Keratinocyte (primary cell): Measurements from ENCODE around the gene PACS2. TPM values are rescaled to one million over a fixed set of nuclear protein-coding genes. Genes with fewer than 3 reads are reported as not detected.
A peak's percentile ranks its signal among the peaks of the same experiment; 100 is the strongest.

Experiments used
- DNase-seq: peaks from one replicate; pipeline ENCODE4 v3.0.0-alpha.2; 2011; ENCODE audit warnings: low read depth, missing footprints, low spot score
- FAIRE-seq: peaks from 2 replicates; lab custom pipeline; 2011; peaks lifted over from hg19 to GRCh38; lab: Jason Lieb, UNC
- H2AFZ ChIP-seq: 2 replicates; pipeline ENCODE4 v1.6.0; 2012; ENCODE audit warnings: low read length, control low read depth, inconsistent platforms; ENCODE audit not compliant: control insufficient read depth
- H3K27ac ChIP-seq: 2 replicates; pipeline ENCODE4 v1.5.1; 2011; ENCODE audit warnings: low read length; ENCODE audit not compliant: control insufficient read depth, insufficient read depth
- H3K27me3 ChIP-seq: 3 replicates; pipeline ENCODE4 v1.6.0; 2011; ENCODE audit warnings: low read length; ENCODE audit not compliant: control insufficient read depth, insufficient read depth; ENCODE audit errors: extremely low read depth
- H3K36me3 ChIP-seq, 2 experiments: 2 replicates in 1 of 2; 3 replicates in 1 of 2; pipeline ENCODE4 v1.5.1; 2011; ENCODE audit warnings: low read length in 2 of 2, mild to moderate bottlenecking in 1 of 2; ENCODE audit not compliant: control insufficient read depth in 2 of 2, insufficient read depth in 2 of 2; ENCODE audit errors: extremely low read depth in 1 of 2
- H3K4me1 ChIP-seq: 3 replicates; pipeline ENCODE4 v1.5.1; 2011; ENCODE audit warnings: low read length; ENCODE audit not compliant: control insufficient read depth, insufficient read depth; ENCODE audit errors: extremely low read depth
- H3K4me2 ChIP-seq: 3 replicates; pipeline ENCODE4 v1.6.0; 2011; ENCODE audit warnings: low read depth, low read length; ENCODE audit not compliant: control insufficient read depth, insufficient read depth; ENCODE audit errors: extremely low read depth
- H3K4me3 ChIP-seq, 3 experiments: fragments of 200-600 bp in 1 of 3; sonication (generic) in 1 of 3; 2 replicates in 2 of 3; 3 replicates in 1 of 3; pipeline ENCODE4 v1.5.1; 2011 to 2016; ENCODE audit warnings: low read length in 3 of 3, mild to moderate bottlenecking in 3 of 3, control low read depth in 2 of 3, inconsistent platforms in 1 of 3, low read depth in 1 of 3, mixed read lengths in 1 of 3, mixed run types in 1 of 3, moderate library complexity in 1 of 3; ENCODE audit not compliant: control insufficient read depth in 2 of 3, insufficient read depth in 2 of 3; ENCODE audit errors: extremely low read depth in 1 of 3
- H3K79me2 ChIP-seq: 2 replicates; pipeline ENCODE4 v1.6.0; 2012; ENCODE audit warnings: low read length; ENCODE audit not compliant: control insufficient read depth, insufficient read depth
- H3K9ac ChIP-seq: 3 replicates; pipeline ENCODE4 v1.6.0; 2011; ENCODE audit warnings: low read length; ENCODE audit not compliant: control insufficient read depth, insufficient read depth; ENCODE audit errors: extremely low read depth
- H3K9me1 ChIP-seq: 3 replicates; pipeline ENCODE4 v1.6.0; 2011; ENCODE audit warnings: low read length; ENCODE audit not compliant: control insufficient read depth, insufficient read depth; ENCODE audit errors: extremely low read depth
- H3K9me3 ChIP-seq: 2 replicates; pipeline ENCODE4 v1.5.1; 2012; ENCODE audit warnings: low read depth, low read length; ENCODE audit not compliant: control insufficient read depth
- H4K20me1 ChIP-seq: 3 replicates; pipeline ENCODE4 v1.6.0; 2011; ENCODE audit warnings: low read length; ENCODE audit not compliant: control insufficient read depth, insufficient read depth; ENCODE audit errors: extremely low read depth
- CTCF ChIP-seq, 3 experiments: IDR thresholded peaks in 1 of 3; conservative IDR thresholded peaks in 1 of 3; optimal IDR thresholded peaks in 1 of 3; 2 replicates in 2 of 3; 3 replicates in 1 of 3; pipeline versions ENCODE3 to v1.5.1; 2011; ENCODE audit warnings: low read length in 3 of 3, mild to moderate bottlenecking in 3 of 3, moderate library complexity in 2 of 3, control low read depth in 1 of 3, inconsistent platforms in 1 of 3; ENCODE audit not compliant: insufficient read depth in 2 of 3; ENCODE audit errors: extremely low read depth in 1 of 3
- EZH2 ChIP-seq: IDR thresholded peaks from one replicate; pipeline ENCODE4 v1.6.1; 2012; ENCODE audit warnings: inconsistent platforms, mild to moderate bottlenecking, low read length, moderate library complexity
- dilution Hi-C: fragments of 300-500 bp; cut with MboI; formaldehyde crosslinking; loops from one replicate; pipeline ENCODE4 v1.7.0; 2020; ENCODE audit warnings: low sequenced_read_pairs; ENCODE audit not compliant: extremely low pct_ligation_motif_present
- polyA plus RNA-seq, 5 experiments: library from polyadenylated mRNA; depleted of rRNA in 3 of 5; stranded (reverse) in 3 of 5; stranded (forward) in 1 of 5; unstranded in 1 of 5; fragments of >200 nt; gene quantifications; 1 replicate in 1 of 5; 2 replicates in 3 of 5; 3 replicates in 1 of 5; pipeline versions ENCODE4 v1.2.1 to v1.2.3, GENCODE V29; 2011 to 2012; ENCODE audit warnings: missing spikeins in 2 of 5, low read depth in 1 of 5, low replicate concordance in 1 of 5

PACS2 gene
- polyA plus RNA-seq, 1 donor (not counting 4 experiments of a cell fraction or from before 2014, with no cell fraction given): 11.8 TPM

GRCh38 chr14:105439710-105440553 is 125.4 kb downstream of the PACS2 start:
- no peak for DNase-seq
- peaks cover 33% of the 10 kb centered on the region for H4K20me1 ChIP-seq

DNA sequence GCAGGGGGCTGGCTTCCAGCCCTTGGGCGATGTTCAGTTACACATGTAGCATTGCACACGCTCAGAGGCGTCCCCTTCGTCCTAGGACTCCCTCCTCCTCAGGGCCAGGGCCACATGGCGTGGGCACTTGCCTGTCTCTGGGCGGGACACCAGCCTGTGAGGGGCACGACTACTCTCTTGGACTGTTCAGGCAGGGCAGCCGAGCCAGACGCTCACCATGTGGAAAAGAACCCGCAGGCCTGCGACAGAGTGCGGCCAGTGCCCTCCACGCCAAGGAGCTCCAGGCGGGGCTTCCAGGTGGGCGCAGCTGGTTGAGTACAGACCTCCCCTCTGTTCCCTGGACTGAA is 126.0 kb downstream of the PACS2 start:
- H3K27ac ChIP-seq: no peak overlapping the region
- no peaks in the 10 kb centered on the region for H3K9me3 ChIP-seq
- H3K79me2 ChIP-seq: peaks cover 47% of the 10 kb centered on the region
- no peaks in the 10 kb centered on the region for H3K9me1 ChIP-seq
- H3K9ac ChIP-seq: no peak overlapping the region
- peaks cover 9 to 27% of the 10 kb centered on the region in 2 experiments for H3K36me3 ChIP-seq
- H3K4me1 ChIP-seq: no peaks in the 10 kb centered on the region
- no peak overlapping the region for H3K4me2 ChIP-seq
- TF ChIP-seq EZH2: no peak
- TF ChIP-seq CTCF (optimal IDR thresholded peaks at IDR 0.05 in 1 of 3, IDR thresholded peaks at IDR 0.05 in 1 of 3, conservative IDR thresholded peaks at IDR 0.05 in 1 of 3; ENCODE audit: extremely low read depth in 1 of 3, insufficient read depth in 2 of 3, low read length in 3 of 3): no peak
- no peak overlapping the region for H3K4me3 ChIP-seq
- FAIRE-seq (no peak), DNase-seq (no peak)
- no peak overlapping the region for H2AFZ ChIP-seq
- peaks cover 33% of the 10 kb centered on the region for H4K20me1 ChIP-seq
- dilution Hi-C loops: no loop called here
- H3K27me3 ChIP-seq: no peaks in the 10 kb centered on the region

More at GRCh38 chr14:105439710-105440553, 125.4 kb downstream of the PACS2 start:
- Histone ChIP-seq H3K9ac (no peak overlapping the region), H3K36me3 (peaks cover 7 to 22% of the 10 kb centered on the region in 2 experiments), H3K9me3 (no peaks in the 10 kb centered on the region), H3K4me2 (no peak overlapping the region), H3K4me1 (no peaks in the 10 kb centered on the region), H3K9me1 (no peaks in the 10 kb centered on the region), H3K27ac (no peak overlapping the region), H2AFZ (no peak overlapping the region), H3K4me3 (no peak overlapping the region), H3K79me2 (peaks cover 53% of the 10 kb centered on the region), H3K27me3 (no peaks in the 10 kb centered on the region)
- no peak for FAIRE-seq
- no peak for TF ChIP-seq EZH2
- peak in 2 of 3 experiments; percentile 6 to 33 for TF ChIP-seq CTCF (optimal IDR thresholded peaks at IDR 0.05 in 1 of 3, IDR thresholded peaks at IDR 0.05 in 1 of 3, conservative IDR thresholded peaks at IDR 0.05 in 1 of 3; ENCODE audit: extremely low read depth in 1 of 3, insufficient read depth in 2 of 3, low read length in 3 of 3)
- dilution Hi-C loops: no loop called here
